CD4-positive, alpha-beta T cell (primary cell): ENCODE results near the gene POU2F1. TPM values are rescaled to one million over a fixed set of nuclear protein-coding genes. Genes with fewer than 3 reads are reported as not detected.

ENCODE experiments used
- ATAC-seq: fragments of 200-7000 bp; cut with Tn5 transposase; one replicate; pipeline ENCODE4 v1.10.0; 2022; ENCODE audit warnings: mild to moderate bottlenecking; ENCODE audit not compliant: poor library complexity
- CTCF ChIA-PET: fragments of 350-600 bp; sonication (Branson Sonifier 250); formaldehyde crosslinking; loops from one replicate; lab custom pipeline; 2021; ENCODE audit warnings: antibody characterized with exemption, inconsistent platforms; lab: Charles Lee
- POLR2A ChIA-PET: fragments of 350-600 bp; sonication (Branson Sonifier 250); formaldehyde crosslinking; loops from one replicate; lab custom pipeline; 2021; ENCODE audit warnings: antibody characterized with exemption, inconsistent platforms; lab: Charles Lee
- DNase-seq, 14 experiments: peaks; one replicate each; pipeline ENCODE4 v3.0.0-alpha.2; 2013 to 2020; ENCODE audit warnings: mixed read lengths in 2 of 14
- H3K27ac ChIP-seq, 2 donors: one replicate each; pipeline versions ENCODE4 v1.5.1 to v1.7.0; 2013; ENCODE audit warnings: low read length in 2 of 2, low read depth in 1 of 2, mild to moderate bottlenecking in 1 of 2
- H3K27me3 ChIP-seq, 2 experiments: 1 replicate in 1 of 2; 2 replicates in 1 of 2; pipeline versions ENCODE4 v1.6.1 to v1.7.0; 2013; ENCODE audit warnings: low read length in 2 of 2, control low read depth in 1 of 2, mild to moderate bottlenecking in 1 of 2, moderate library complexity in 1 of 2; ENCODE audit not compliant: insufficient read depth in 2 of 2, control insufficient read depth in 1 of 2
- H3K36me3 ChIP-seq: one replicate; pipeline ENCODE4 v1.6.1; 2013; ENCODE audit warnings: low read length, control low read depth; ENCODE audit not compliant: insufficient read depth
- H3K4me1 ChIP-seq: one replicate; pipeline ENCODE4 v1.6.1; 2013; ENCODE audit warnings: low read length, control low read depth; ENCODE audit not compliant: insufficient read depth
- H3K4me3 ChIP-seq: one replicate; pipeline ENCODE4 v1.5.1; 2013; ENCODE audit warnings: mild to moderate bottlenecking, low read length, moderate library complexity
- H3K9me3 ChIP-seq, 2 experiments: 1 replicate in 1 of 2; 2 replicates in 1 of 2; pipeline versions ENCODE4 v1.6.1 to v1.7.0; 2013; ENCODE audit warnings: low read length in 2 of 2, mild to moderate bottlenecking in 2 of 2, control low read depth in 1 of 2, moderate library complexity in 1 of 2; ENCODE audit not compliant: control insufficient read depth in 1 of 2, insufficient read depth in 1 of 2
- H3K27ac Mint-ChIP-seq: one replicate; pipeline ENCODE4 v1.8.0; 2020; ENCODE audit warnings: mixed read lengths
- H3K27me3 Mint-ChIP-seq: one replicate; pipeline ENCODE4 v1.8.0; 2021; ENCODE audit warnings: mixed read lengths
- H3K36me3 Mint-ChIP-seq: one replicate; pipeline ENCODE4 v1.8.0; 2021; ENCODE audit warnings: low read depth, mixed read lengths
- H3K4me1 Mint-ChIP-seq: one replicate; pipeline ENCODE4 v1.8.0; 2021; ENCODE audit warnings: low read depth, mixed read lengths
- H3K4me3 Mint-ChIP-seq: one replicate; pipeline ENCODE4 v1.8.0; 2020; ENCODE audit warnings: mild to moderate bottlenecking, mixed read lengths
- H3K9me3 Mint-ChIP-seq: one replicate; pipeline ENCODE4 v1.8.0; 2020; ENCODE audit warnings: mixed read lengths
- intact Hi-C, 2 experiments: fragments of 100-400 bp; cut with DNase I in 1 of 2; cut with micrococcal nuclease in 1 of 2; formaldehyde crosslinking; loops; one replicate each; pipeline versions ENCODE4 v1.15.1 to v1.9.0; 2023 to 2025; cut with DNase I, micrococcal nuclease
- total RNA-seq, 174 experiments: library from RNA in 2 of 174; stranded (reverse) in 2 of 174; gene quantifications; one replicate each; pipeline ENCODE4 v1.2.3 and lab custom pipeline; 2021 to 2026
- TF ChIP-seq, protein P1 (sequence below): fragments of 200-600 bp; IDR thresholded peaks from one replicate; pipeline ENCODE4 v1.8.0; 2022; ENCODE audit warnings: antibody characterized with exemption, mild to moderate bottlenecking

POU2F1 gene
- total RNA-seq, 2 experiments from 2014 or later, result 27.0 to 28.6 TPM

- TF ChIP-seq, protein P1, sequence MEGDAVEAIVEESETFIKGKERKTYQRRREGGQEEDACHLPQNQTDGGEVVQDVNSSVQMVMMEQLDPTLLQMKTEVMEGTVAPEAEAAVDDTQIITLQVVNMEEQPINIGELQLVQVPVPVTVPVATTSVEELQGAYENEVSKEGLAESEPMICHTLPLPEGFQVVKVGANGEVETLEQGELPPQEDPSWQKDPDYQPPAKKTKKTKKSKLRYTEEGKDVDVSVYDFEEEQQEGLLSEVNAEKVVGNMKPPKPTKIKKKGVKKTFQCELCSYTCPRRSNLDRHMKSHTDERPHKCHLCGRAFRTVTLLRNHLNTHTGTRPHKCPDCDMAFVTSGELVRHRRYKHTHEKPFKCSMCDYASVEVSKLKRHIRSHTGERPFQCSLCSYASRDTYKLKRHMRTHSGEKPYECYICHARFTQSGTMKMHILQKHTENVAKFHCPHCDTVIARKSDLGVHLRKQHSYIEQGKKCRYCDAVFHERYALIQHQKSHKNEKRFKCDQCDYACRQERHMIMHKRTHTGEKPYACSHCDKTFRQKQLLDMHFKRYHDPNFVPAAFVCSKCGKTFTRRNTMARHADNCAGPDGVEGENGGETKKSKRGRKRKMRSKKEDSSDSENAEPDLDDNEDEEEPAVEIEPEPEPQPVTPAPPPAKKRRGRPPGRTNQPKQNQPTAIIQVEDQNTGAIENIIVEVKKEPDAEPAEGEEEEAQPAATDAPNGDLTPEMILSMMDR, result no peak
- H3K27me3 ChIP-seq, result no peaks in the 10 kb centered on the region
- Mint-ChIP-seq H3K4me1 (peaks cover 46% of the 10 kb centered on the region), H3K27me3 (no peaks in the 10 kb centered on the region), H3K36me3 (peaks cover 7% of the 10 kb centered on the region), H3K9me3 (no peaks in the 10 kb centered on the region), H3K4me3 (no peak overlapping the region), H3K27ac (no peak overlapping the region)
- CTCF ChIA-PET, result no interaction called here
- no peak overlapping the region for H3K27ac ChIP-seq
- peaks cover 0 to 1% of the 10 kb centered on the region in 2 experiments for H3K9me3 ChIP-seq
- DNase-seq (no peak), ATAC-seq (no peak)
- H3K4me1 ChIP-seq, result no peaks in the 10 kb centered on the region
- POLR2A ChIA-PET, result interaction anchor here (0.7 kb wide), 1 partner anchor 12 kb away, joined by 4 read pairs; no protein-coding TSS in a partner anchor
- intact Hi-C loops, result no loop called here
- no peak overlapping the region for H3K4me3 ChIP-seq
- H3K36me3 ChIP-seq, result no peaks in the 10 kb centered on the region
Measured at GRCh38 chr1:167248707-167249642, 28.3 kb downstream of the POU2F1 start.

DNA sequence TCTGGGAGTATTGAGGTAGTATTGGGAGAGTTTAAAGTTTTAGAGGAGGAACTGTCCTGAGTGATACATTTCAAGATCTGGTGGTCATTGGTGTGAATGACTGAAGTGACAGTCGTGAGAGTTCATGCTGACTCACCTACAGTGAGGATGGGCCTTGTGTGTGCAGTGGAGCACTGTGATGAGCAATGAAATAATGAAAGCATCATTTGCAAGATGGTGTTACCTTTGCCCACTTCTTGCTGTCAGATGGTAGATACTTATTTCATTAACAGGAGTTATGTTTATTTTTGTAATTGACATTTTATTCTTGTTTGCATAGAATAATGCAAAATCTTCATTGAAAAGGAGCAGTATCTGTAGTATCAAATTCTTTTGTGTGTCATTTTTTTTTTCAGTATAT is 29.0 kb downstream of the POU2F1 start:
- H3K27me3 Mint-ChIP-seq, result no peaks in the 10 kb centered on the region
- no peak overlapping the region for H3K4me3 Mint-ChIP-seq
- Histone ChIP-seq H3K27ac (no peak overlapping the region), H3K9me3 (no peaks in the 10 kb centered on the region), H3K27me3 (no peaks in the 10 kb centered on the region), H3K4me1 (no peaks in the 10 kb centered on the region), H3K4me3 (no peak overlapping the region), H3K36me3 (no peaks in the 10 kb centered on the region)
- ChIA-PET CTCF (no interaction called here), POLR2A (no interaction called here)
- peaks cover 47% of the 10 kb centered on the region for H3K4me1 Mint-ChIP-seq
- H3K36me3 Mint-ChIP-seq, result peaks cover 3% of the 10 kb centered on the region
- no peak for ATAC-seq
- no peak overlapping the region for H3K27ac Mint-ChIP-seq
- intact Hi-C loops, result no loop called here
- no peak for DNase-seq
- TF ChIP-seq, protein P1, result no peak
- H3K9me3 Mint-ChIP-seq, result no peaks in the 10 kb centered on the region

GRCh38 chr1:167250482-167250881 is 29.8 kb downstream of the POU2F1 start:
- no peak overlapping the region for H3K4me3 ChIP-seq
- ATAC-seq, result no peak
- no peaks in the 10 kb centered on the region for H3K27me3 ChIP-seq
- no peak overlapping the region for H3K4me3 Mint-ChIP-seq
- H3K36me3 Mint-ChIP-seq, result no peaks in the 10 kb centered on the region
- no peaks in the 10 kb centered on the region for H3K9me3 ChIP-seq
- no peaks in the 10 kb centered on the region for H3K27me3 Mint-ChIP-seq
- TF ChIP-seq, protein P1, result no peak
- intact Hi-C loops, result no loop called here
- H3K27ac Mint-ChIP-seq, result no peak overlapping the region
- DNase-seq, result no peak
- peaks cover 52% of the 10 kb centered on the region for H3K4me1 Mint-ChIP-seq
- CTCF ChIA-PET, result no interaction called here
- POLR2A ChIA-PET, result no interaction called here
- no peaks in the 10 kb centered on the region for H3K9me3 Mint-ChIP-seq
- no peaks in the 10 kb centered on the region for H3K4me1 ChIP-seq
- no peak overlapping the region for H3K27ac ChIP-seq
- H3K36me3 ChIP-seq, result no peaks in the 10 kb centered on the region
